Measurements from ENCODE around the gene PTPRR.

GRCh38 chr12:70854881-70855568, 65.5 kb downstream of the PTPRR start:
- TF ChIP-seq CTCF (IDR thresholded peaks at IDR 0.05; ENCODE audit: low read depth, low read length, poor library complexity, severe bottlenecking) (no peak), EZH2phosphoT487 (IDR thresholded peaks at IDR 0.05; ENCODE audit: borderline replicate concordance, low read length) (no peak)

Measured in DOHH2 (cell line).